DMS153 (cell line): ENCODE results near the gene RNPS1.

Experiments used
- DNase-seq: peaks from one replicate; lab custom pipeline; 2025; lab: John Stamatoyannopoulos, UW

RNPS1 gene

DNA sequence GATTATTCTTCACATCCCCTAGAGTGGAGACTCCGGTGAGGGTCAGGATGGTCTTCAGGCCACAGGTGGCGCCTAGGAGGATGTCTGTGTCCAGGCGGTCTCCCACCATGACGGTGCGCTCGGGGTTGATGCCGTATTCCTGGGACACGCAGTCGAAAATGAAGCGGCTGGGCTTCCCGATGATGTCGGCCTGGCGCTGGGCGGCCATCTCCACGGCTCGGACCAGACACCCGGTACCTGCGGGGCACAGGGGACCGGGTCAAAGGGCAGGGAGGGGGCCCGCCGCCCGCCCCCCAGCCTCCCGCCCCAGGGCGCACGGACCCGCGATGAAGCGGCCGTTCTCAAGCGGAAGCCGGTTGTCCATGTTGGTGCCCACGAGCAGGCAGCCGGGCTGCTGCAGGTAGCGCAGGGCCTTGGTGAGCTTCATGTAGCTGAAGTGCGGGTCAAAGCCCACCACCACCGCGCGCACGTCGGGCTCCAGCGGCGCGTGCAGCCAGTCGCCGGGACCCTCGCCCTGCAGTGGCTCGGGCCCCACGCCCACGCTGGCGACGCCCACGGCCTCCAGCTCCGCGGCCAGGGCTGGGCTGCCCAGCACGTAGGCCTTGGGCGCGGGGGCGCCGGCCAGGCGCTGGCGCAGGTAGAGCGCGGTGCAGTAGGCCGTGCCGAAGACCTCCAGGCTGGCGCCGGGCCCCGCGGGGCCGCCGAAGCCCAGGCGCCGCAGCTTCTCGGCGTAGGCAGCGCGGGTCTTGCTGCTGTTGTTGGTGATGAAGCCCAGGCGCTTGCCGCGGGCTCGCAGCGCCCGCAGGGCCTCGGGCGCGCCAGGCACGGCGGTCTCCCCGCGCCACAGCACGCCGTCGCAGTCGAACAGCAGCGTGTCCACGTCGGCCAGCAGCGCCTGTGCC is 53.9 kb downstream of the RNPS1 start:
- DNase-seq, result no peak

DNA sequence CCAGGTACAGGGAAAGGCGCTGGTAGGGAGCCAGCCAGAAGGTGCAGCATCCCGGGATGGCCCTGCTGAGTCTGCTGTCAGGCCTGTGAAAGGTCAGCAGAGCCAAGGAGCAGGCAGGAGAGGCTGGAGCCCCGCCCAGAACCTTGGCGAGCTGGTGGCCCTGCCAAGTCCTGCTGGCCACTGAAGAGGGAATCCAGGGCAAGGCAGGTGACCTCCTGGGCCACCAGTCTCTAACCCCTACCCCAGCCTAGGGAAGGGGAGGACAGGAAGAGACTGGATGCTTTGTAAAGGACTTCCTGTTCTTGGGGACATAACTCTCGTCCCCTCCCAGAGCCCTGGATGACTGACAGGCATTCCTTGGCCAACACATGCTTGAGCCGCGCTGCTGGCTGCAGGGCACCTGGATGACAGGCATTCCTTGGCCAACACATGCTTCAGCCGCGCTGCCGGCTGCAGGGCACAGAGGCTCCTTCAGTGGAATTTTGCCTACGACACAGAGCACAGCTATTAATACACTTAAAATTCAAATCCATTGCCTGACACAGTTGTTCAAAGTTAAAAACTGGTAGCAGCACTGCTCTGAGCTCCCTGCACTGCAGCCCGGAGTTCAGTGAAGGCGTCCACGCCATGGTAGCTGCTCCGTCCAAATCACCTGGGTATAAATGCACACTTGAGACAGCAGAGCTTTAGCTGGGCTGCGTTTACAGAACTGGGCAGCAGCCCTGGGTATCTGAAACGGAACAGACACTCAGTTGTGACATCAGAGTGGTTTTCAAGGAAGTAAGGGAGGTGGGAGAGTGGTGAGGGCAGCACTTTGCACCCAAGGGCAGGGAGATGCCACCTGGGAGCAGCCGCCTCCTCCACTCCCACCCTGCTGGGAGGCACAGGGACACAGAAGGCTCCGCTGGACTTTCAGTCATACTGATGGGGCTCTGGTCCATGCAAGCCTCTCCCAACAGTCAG is 55.3 kb downstream of the RNPS1 start:
- DNase-seq, result no peak

DNA sequence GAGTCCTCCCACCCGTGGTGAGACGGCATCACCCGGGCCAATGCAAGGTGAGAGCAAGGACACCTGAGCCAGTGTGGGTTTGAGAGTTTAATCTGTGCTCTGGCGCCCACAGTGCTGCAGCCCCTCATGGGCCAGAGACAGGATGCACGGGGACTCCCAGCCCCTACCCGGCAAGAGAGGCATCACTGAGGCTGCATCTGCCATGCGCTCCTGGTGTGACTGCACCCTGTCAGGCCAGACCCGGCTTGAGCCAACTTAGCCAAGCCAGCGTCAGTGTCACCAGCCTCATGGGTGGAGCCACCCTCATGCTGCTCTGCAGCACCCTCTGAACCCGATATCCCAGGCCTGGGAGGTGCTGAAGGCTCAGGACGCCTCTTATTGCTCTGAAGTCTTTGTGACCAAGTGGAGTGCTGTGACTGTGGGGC is 56.0 kb downstream of the RNPS1 start:
- no peak for DNase-seq

DNA sequence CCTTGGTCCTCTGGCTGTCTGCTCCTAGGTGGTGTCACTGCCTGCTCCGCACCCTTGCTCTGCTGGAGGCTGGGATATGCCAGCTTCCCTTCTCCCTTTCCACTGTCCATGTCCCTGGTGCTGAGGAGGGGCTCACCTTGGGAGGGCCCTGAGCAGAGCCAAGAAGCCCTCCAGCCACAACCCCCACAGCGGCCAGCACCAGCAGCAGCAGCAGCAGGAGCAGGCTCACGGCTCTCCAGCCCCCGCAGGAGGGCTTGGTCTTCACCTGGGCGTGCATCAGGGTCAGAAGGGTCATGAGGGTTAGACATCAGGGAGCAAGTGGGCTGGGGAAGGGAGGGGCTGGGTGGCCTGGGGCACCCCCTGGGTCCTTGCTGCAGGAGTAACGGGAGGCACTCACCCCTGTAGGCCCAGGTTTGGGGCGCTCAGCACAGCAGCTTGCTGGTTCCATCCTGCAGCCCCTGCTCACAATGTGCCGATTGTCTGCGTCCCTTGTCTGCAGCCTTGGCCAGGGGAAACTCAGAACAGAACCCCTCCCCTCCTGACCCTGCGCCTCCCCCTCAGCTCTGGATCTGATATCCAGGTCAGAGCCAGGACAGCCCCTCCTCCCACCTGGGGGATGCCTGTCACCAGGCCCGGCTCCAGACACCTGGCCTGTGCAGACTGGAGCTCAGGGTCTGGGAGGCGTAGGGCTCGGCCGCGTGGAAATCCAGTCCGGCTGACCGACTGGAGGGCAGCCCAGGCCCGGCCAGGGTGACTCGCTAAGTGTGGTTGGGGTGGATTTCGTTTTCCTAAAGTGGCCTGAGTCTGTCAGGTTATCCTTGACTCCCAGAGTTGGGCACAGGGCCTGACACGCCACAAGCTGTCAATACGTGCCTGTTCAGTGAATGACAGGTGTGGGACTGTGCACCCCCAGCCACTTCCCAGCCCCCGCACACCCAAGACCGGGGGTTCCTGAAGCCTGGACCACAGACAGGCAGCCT is 57.2 kb downstream of the RNPS1 start, which contains the start of gene BRICD5:
BRICD5 (minus strand) TSS at position 478 of the 980 bp plus-strand sequence; CDS start at position 448, 30 bp downstream.
- DNase-seq, result no peak

DNA sequence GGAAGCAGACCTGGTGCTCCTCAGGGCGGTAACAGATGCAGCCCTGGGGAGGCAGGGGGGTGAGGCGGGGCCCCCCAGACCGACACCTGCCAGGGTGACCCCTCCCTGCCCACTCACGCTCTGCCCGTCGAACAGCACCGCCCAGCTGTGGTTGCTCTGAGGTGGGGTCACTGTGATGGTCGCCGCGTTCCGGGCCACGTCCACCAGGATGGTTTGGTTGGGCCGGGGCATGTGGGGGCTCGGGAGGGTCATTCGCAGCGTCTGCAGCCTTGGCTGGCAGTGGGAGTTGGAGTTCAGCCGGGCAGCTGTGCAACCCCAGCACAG is 58.0 kb downstream of the RNPS1 start:
- no peak for DNase-seq

DNA sequence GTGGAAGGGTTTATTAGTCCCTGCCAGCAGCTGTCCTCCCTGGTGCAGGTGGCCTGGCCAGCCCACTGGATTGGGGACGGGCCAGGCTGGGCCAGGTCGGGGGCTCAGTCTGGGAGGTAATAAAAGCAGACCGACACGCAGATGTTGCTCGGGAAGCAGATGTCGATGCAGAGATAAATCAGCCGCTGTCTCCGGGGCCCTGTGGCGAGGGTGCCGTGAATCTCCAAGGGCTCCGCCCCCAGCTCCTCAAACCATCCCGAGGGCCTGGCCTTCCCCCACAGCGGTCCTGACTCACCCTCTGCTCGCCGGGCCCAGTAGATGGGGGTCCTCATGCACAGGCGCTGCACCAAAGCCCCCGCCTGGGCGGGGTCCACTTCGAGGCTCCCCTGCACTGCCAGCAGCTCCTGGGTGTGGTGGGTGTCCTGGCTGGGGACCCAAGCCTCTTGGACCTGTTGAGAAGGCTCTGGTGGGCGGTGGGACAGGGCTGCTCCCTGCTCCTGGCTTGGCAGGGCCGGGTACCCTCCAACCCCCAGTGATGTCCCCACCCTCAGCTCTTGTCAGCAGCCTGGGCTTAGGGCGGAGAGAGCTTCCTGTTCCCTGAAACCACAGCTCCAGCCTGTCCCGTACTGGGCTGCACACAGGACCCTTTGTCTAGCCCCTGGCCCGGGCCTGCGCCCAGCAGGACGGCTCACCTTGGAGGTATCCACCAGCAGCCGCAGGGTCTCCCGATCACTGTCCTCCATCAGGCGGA is 58.5 kb downstream of the RNPS1 start:
- no peak for DNase-seq

DNA sequence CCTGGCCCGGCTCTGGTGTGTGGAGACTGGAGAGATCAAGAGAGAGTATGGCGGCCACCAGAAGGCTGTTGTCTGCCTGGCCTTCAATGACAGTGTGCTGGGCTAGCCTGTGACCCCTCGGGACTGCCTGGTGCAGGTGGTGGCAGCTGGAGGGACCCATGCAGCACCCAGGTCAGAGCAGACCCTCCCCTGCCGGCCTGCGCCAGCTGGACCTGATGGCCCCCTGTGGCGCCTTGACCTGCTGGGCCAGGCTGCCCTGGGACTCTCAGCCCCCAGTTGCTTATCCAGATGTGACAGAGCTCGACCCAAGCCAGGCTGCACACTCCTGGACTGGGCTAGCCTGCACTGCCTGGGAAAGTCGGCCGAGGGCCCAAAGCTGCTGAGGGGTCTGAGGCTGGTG is 59.2 kb downstream of the RNPS1 start:
- no peak for DNase-seq

DNA sequence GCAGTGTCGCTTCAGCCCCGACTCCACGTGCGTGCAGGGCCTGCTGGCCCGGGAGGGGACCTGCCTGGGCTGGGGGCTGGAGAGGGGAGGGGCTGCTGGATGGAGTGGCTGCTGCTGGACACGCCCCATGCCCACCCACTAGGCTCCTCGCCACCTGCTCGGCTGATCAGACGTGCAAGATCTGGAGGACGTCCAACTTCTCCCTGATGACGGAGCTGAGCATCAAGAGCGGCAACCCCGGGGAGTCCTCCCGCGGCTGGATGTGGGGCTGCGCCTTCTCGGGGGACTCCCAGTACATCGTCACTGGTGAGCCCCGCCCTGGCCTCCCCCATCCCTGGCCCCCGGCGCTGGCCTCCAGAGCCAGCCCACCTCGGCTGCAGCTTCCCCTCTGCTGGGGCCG is 59.6 kb downstream of the RNPS1 start:
- no peak for DNase-seq

DNA sequence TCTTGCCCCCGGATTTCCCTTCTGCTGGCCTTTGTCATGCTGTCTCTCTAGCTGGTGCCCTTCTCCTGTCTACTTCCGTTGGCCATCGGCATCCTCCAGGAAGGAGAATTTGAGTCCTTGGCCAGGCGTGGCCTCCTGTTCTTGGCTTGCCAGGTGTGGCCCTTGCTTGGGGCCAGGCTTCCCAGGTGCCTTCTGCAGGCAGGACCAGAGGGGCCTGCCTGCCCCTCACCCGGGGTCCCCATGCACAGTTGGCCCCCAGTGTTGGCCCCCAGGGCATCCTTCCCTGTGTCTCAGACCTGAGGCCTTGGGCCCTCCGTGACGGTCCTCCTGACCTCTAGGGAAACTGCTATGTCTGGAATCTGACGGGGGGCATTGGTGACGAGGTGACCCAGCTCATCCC is 60.1 kb downstream of the RNPS1 start:
- no peak for DNase-seq

DNA sequence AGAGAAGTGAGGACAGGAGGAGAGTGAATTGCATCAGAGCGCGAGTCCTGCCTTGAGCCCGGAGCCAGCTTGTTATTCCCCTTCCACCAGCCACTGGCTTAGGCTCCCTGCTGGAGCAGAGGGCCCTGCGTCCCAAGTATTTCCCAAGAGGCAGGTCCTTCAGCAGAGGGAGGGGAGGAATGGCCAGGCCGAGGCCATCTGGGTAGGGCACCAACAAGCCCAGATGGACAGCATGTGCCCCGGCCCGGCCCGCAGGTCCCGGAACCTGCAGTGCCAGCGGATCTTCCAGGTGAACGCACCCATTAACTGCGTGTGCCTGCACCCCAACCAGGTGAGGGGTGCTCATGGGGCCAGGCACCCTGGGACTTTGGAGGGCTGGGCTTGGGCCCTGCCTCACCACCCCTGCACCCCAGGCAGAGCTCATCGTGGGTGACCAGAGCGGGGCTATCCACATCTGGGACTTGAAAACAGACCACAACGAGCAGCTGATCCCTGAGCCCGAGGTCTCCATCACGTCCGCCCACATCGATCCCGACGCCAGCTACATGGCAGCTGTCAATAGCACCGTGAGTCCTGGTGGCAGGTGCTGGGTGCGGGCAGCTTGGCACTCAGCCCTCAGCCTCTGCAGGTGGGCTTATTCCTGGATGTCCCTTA is 61.0 kb downstream of the RNPS1 start:
- no peak for DNase-seq

DNA sequence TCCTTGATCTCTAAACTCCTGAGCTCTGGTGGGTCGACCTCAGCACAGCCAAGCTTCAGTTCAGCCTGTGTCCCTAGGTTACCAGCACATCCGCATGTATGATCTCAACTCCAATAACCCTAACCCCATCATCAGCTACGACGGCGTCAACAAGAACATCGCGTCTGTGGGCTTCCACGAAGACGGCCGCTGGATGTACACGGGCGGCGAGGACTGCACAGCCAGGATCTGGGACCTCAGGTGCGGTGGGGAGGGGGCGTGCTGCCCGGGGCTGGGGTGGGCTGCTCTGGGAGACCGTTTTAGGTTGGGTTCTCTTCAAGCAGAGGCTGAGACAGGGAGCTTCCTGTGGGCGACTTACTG is 61.5 kb downstream of the RNPS1 start:
- no peak for DNase-seq

DNA sequence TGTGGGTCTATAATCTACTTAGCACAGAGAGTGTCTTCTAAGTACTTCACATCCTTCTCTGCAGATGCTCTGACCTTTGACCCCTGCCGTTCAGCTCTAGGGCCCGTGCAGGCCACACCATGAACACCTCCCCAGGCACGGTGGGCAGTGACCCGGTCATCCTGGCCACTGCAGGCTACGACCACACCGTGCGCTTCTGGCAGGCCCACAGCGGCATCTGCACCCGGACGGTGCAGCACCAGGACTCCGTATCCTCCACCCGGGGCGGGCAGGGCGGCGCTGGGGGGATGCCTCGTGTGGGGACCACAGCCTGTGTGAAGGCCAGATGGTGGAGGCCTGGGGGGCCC is 62.0 kb downstream of the RNPS1 start:
- no peak for DNase-seq

DNA sequence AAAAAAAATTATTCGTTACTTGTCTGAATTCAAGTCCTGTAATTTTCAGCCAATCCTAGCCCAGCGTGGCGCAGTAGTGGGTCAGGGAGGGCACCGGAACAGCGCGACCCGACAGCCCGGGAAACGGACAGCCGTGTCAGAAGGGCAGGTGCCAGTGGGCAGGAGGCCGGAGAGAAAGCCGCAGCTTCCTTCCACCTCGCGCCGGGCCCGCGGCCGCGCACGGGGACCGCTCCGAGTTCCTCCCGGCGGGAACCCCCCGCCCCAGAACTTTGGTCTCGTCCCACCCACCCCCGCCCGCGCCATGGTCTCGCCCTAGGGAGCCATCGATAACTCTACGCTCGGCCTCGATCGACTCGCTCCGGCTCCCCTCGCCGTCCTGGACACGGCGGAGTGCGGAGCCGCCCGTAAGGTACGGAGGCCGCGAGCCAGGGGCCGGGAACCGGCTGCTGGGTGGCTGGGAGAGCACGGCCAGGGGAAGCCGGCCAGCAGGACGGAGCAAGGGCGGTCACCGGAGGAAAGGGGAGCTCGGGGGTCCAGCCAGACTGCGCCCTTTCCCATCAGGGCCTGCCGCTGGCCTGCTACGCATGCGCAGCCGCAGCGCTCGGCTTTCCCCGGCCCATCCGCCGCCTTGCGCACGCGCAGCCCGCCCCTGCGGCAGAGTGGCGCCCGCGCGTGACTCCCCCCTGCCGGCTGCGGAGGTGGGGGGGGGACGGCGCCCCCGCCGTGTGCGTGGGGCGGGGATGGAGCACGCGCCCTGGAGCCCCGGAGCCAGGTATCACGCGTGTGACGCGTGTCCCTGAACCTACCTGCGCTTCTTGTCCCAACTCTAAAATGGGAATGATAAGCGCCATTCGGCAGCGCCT is 62.6 kb downstream of the RNPS1 start, which contains the start of gene MLST8:
MLST8 (plus strand) TSS at position 351 of the 863 bp plus-strand sequence. CDS start 632 bp downstream, outside the sequence.
- DNase-seq, result peak; percentile 69

DNA sequence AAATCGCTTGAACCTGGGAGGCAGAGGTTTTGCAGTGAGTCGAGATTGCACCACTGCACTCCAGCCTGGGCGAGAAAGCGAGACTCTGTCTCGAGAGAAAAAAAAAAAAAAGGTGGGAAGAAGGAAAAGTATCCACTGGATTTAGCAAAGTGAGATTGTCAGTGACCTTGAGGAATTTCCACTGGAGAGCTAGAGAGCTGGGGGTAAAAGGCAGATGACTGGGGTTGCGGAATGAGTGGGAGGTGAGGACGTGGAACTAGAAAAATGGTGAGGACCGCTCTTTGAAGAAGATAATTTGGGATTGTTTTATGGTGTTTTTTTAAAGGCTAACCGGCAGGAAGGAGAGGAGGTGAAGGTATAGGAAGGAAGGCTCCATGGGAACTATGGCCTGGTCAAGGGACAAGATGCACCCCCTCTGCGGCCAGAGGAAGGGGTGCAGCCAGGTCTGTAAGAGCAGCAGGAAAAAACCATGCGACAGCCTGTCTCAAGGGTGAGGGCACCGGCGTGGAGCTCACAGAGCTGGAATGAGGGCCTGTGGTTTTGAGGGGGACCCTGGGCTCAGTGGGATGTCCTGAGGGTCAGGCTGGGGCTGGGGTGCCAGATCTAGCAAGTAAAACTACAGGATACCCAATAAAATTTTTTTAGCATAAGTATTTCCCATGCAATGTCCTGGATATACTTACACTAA is 63.4 kb downstream of the RNPS1 start:
- DNase-seq, result no peak
